Neural cell (in vitro differentiated cells): ENCODE measurements around the gene TEX101. TPM values are rescaled to one million over a fixed set of nuclear protein-coding genes. Genes with fewer than 3 reads are reported as not detected.

Source experiments
- H2AFZ ChIP-seq: fragments of 200-600, 300-800 bp; sonication (generic), shearing (Covaris generic); 2 replicates; pipeline ENCODE4 v1.6.0; 2014; ENCODE audit warnings: low read depth, mild to moderate bottlenecking, antibody characterized with exemption, low read length, moderate library complexity
- H3F3A ChIP-seq: fragments of 200-600 bp; shearing (Covaris generic); 2 replicates; pipeline ENCODE4 v1.6.1; 2016; ENCODE audit warnings: mild to moderate bottlenecking, moderate library complexity, mixed read lengths, antibody characterized with exemption, low read length; ENCODE audit not compliant: insufficient read depth, poor library complexity, severe bottlenecking
- H3K27ac ChIP-seq: fragments of 200-600, 300-800 bp; sonication (generic), shearing (Covaris generic); 2 replicates; pipeline ENCODE4 v1.5.1; 2014; ENCODE audit warnings: mild to moderate bottlenecking, low read length, moderate library complexity
- H3K27me3 ChIP-seq: fragments of 300-800, 200-600 bp; sonication (generic), shearing (Covaris generic); 2 replicates; pipeline ENCODE4 v1.6.0; 2014; ENCODE audit warnings: mild to moderate bottlenecking, low read depth, low read length, moderate library complexity; ENCODE audit not compliant: insufficient read depth
- H3K36me3 ChIP-seq: fragments of 300-800, 200-600 bp; sonication (generic), shearing (Covaris generic); 2 replicates; pipeline ENCODE4 v1.5.1; 2014; ENCODE audit warnings: mild to moderate bottlenecking, antibody characterized with exemption, low read length, moderate library complexity; ENCODE audit not compliant: insufficient read depth
- H3K4me2 ChIP-seq: fragments of 300-800, 200-600 bp; sonication (generic), shearing (Covaris generic); 2 replicates; pipeline ENCODE4 v1.6.0; 2014; ENCODE audit warnings: mild to moderate bottlenecking, low read length
- H3K4me3 ChIP-seq: fragments of 300-800, 200-600 bp; sonication (generic), shearing (Covaris generic); 2 replicates; pipeline ENCODE4 v1.5.1; 2014; ENCODE audit warnings: mild to moderate bottlenecking, low read length, moderate library complexity
- H3K79me2 ChIP-seq: fragments of 200-600 bp; shearing (Covaris generic); replicated peaks from 2 replicates; pipeline ENCODE4 v1.6.0; 2014; ENCODE audit warnings: mild to moderate bottlenecking, low read length, moderate library complexity; ENCODE audit not compliant: insufficient read depth
- H3K9ac ChIP-seq: fragments of 300-800, 200-600 bp; sonication (generic), shearing (Covaris generic); 2 replicates; pipeline ENCODE4 v1.6.1; 2016; ENCODE audit warnings: mild to moderate bottlenecking, low read length, mixed read lengths
- H3K9me2 ChIP-seq: fragments of 200-600 bp; shearing (Covaris generic); 2 replicates; pipeline ENCODE4 v1.6.1; 2016; ENCODE audit warnings: mild to moderate bottlenecking, low read length, mixed read lengths; ENCODE audit not compliant: insufficient read depth
- H3K9me3 ChIP-seq: fragments of 200-600, 300-800 bp; sonication (generic), shearing (Covaris generic); 2 replicates; pipeline ENCODE4 v1.6.1; 2016; ENCODE audit warnings: mild to moderate bottlenecking, mixed run types, low read length, moderate library complexity, mixed read lengths
- H4K20me1 ChIP-seq: fragments of 200-600 bp; shearing (Covaris generic); 2 replicates; pipeline ENCODE4 v1.6.1; 2016; ENCODE audit warnings: mild to moderate bottlenecking, mixed run types; ENCODE audit not compliant: insufficient read depth
- CTCF ChIP-seq: fragments of 450-650 bp; IDR thresholded peaks from 2 replicates; pipeline ENCODE4 v1.5.1; 2014; ENCODE audit warnings: antibody characterized with exemption, mild to moderate bottlenecking, moderate library complexity; ENCODE audit not compliant: poor library complexity, severe bottlenecking
- EP300 ChIP-seq: fragments of 450-650 bp; conservative IDR thresholded peaks from 2 replicates; pipeline ENCODE4 v1.6.1; 2014; ENCODE audit warnings: antibody characterized with exemption, mild to moderate bottlenecking, moderate library complexity; ENCODE audit not compliant: poor library complexity, severe bottlenecking
- EZH2 ChIP-seq: fragments of 200-600, 300-800 bp; shearing (Covaris generic), sonication (generic); IDR thresholded peaks from 2 replicates; pipeline ENCODE4 v1.6.1; 2014; ENCODE audit warnings: antibody characterized with exemption, low read length, borderline replicate concordance, mild to moderate bottlenecking; ENCODE audit not compliant: insufficient read depth, poor library complexity, severe bottlenecking
- MXI1 ChIP-seq: fragments of 450-650 bp; conservative IDR thresholded peaks from 2 replicates; pipeline ENCODE4 v1.6.1; 2014; ENCODE audit warnings: antibody characterized with exemption, mild to moderate bottlenecking; ENCODE audit not compliant: poor library complexity, severe bottlenecking
- POLR2AphosphoS5 ChIP-seq: IDR thresholded peaks from 2 replicates; pipeline ENCODE4 v1.6.1; 2012
- RAD21 ChIP-seq: fragments of 450-650 bp; conservative IDR thresholded peaks from 2 replicates; pipeline ENCODE4 v1.6.1; 2014; ENCODE audit warnings: antibody characterized with exemption, mild to moderate bottlenecking, moderate library complexity
- REST ChIP-seq: IDR thresholded peaks from 2 replicates; pipeline ENCODE4 v1.6.1; 2012; ENCODE audit warnings: borderline replicate concordance
- SMC3 ChIP-seq: fragments of 450-650 bp; conservative IDR thresholded peaks from 2 replicates; pipeline ENCODE4 v1.6.1; 2014; ENCODE audit warnings: antibody characterized with exemption, mild to moderate bottlenecking, moderate library complexity; ENCODE audit not compliant: poor library complexity
- TAF1 ChIP-seq: IDR thresholded peaks from 2 replicates; pipeline ENCODE4 v1.6.1; 2012; ENCODE audit warnings: low read depth
- polyA plus RNA-seq: library from polyadenylated mRNA; depleted of rRNA; stranded (reverse); fragments of >200 nt; gene quantifications from 2 replicates; pipeline ENCODE4 v1.2.3, GENCODE V29; 2014

Gene TEX101
- polyA plus RNA-seq, 1 donor from 2014 or later, result not detected

DNA sequence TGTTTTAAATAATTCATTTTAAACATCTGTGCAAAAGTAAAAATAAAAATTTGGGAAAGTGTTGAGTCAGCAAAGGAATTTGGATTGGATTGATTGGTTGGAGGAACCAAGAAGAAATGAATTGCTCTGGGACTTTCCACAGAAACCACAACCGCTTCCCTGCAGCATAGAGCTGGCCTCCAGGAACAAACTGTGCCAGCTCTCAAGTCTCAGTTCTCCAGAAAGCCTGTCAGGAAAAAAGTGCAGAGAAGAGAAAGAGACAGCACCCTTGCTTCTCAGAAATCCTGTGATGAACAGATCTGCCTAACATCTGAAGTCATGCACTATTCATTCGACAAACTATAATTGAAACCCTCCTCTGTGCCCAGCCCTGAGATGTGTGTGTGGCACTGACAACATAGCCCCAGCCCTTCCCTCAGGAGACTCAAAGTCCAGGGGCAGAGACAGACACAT lies 35.9 kb downstream of the TEX101 start:
- Histone ChIP-seq H3K36me3 (no peaks in the 10 kb centered on the region), H3K4me3 (no peak overlapping the region), H3K4me2 (no peak overlapping the region), H4K20me1 (no peaks in the 10 kb centered on the region), H3K9me3 (no peaks in the 10 kb centered on the region), H3K9ac (no peak overlapping the region), H3K27ac (no peak overlapping the region), H3K79me2 (no peaks in the 10 kb centered on the region), H3K27me3 (no peaks in the 10 kb centered on the region), H3K9me2 (no peaks in the 10 kb centered on the region), H3F3A (no peaks in the 10 kb centered on the region), H2AFZ (no peak overlapping the region)
- TF ChIP-seq EP300 (no peak), MXI1 (no peak), EZH2 (no peak), RAD21 (no peak), CTCF (no peak), REST (no peak)

DNA sequence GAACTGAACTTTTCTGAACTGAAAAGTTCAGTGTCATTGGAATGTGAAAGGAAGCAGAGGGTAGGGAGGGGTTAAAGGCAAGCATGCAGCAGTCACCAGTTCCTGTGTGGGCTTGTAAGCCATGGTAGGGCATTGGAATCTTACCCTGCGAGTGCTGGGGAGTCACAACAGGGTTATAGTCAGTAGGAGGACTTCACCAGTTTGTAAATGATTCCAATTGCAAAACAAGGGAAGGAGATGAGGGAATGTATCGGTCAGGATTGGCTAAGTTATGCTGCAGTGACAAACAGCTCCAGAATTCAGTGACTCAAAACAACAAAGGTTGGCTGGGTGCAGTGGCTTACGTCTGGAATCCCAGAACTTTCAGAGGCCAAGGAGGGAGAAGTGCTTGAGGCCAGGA lies 37.9 kb downstream of the TEX101 start:
- H3K27me3 ChIP-seq, result no peaks in the 10 kb centered on the region
- H3K79me2 ChIP-seq, result no peaks in the 10 kb centered on the region
- H4K20me1 ChIP-seq, result no peaks in the 10 kb centered on the region
- no peak overlapping the region for H3K9ac ChIP-seq
- no peak overlapping the region for H3K27ac ChIP-seq
- H3K9me3 ChIP-seq, result no peaks in the 10 kb centered on the region
- H3K4me2 ChIP-seq, result no peak overlapping the region
- H3K9me2 ChIP-seq, result no peaks in the 10 kb centered on the region
- H3F3A ChIP-seq, result no peaks in the 10 kb centered on the region
- no peak overlapping the region for H2AFZ ChIP-seq
- H3K36me3 ChIP-seq, result no peaks in the 10 kb centered on the region
- no peak overlapping the region for H3K4me3 ChIP-seq
- no peak for TF ChIP-seq POLR2AphosphoS5
- TF ChIP-seq SMC3, result no peak
- no peak for TF ChIP-seq EP300
- TF ChIP-seq REST, result no peak
- TF ChIP-seq MXI1, result no peak
- TF ChIP-seq CTCF, result no peak
- no peak for TF ChIP-seq TAF1
- TF ChIP-seq RAD21, result no peak
- TF ChIP-seq EZH2, result no peak
